HepG2 (cell line): ENCODE measurements around the gene TRERF1. TPM values are rescaled to one million over a fixed set of nuclear protein-coding genes. Genes with fewer than 3 reads are reported as not detected.
"Not testable (repeated sequence)": the region's sequence is repeated elsewhere in the genome, so short reads cannot be mapped to it uniquely, and the experiment has no call there.

Experiments used
- ATAC-seq: fragments of 200-7000 bp; cut with Tn5 transposase; 3 replicates; pipeline ENCODE4 v1.9.1; 2020; ENCODE audit warnings: mild to moderate bottlenecking, moderate library complexity
- BruUV-seq: library from RNA; stranded (reverse); fragments of 400-500 nt; replicated peaks from 2 replicates; lab custom pipeline; 2021; lab: Mats Ljungman, UMichigan
- CTCF ChIA-PET: fragments of 300-600 bp; formaldehyde crosslinking; extraction: SDS; loops from one replicate; lab custom pipeline; 2021; ENCODE audit warnings: low total read pairs, inconsistent platforms, low intra/inter-chr PET ratio; lab: Yijun Ruan, JAX
- POLR2A ChIA-PET: fragments of 350-600 bp; sonication (Branson Sonifier 250); formaldehyde crosslinking; loops from one replicate; lab custom pipeline; 2020; ENCODE audit warnings: antibody characterized with exemption, inconsistent platforms; lab: Yijun Ruan, JAX
- DNase-seq: peaks from one replicate; pipeline ENCODE4 v3.0.0-alpha.2; 2015; ENCODE audit warnings: low spot score
- FAIRE-seq: peaks from 3 replicates; lab custom pipeline; 2011; peaks lifted over from hg19 to GRCh38; lab: Jason Lieb, UNC
- H2AFZ ChIP-seq: one replicate; pipeline ENCODE4 v1.6.1; 2011; ENCODE audit warnings: low read length, inconsistent platforms
- H3K27ac ChIP-seq: fragments of 300-600 bp; 3 replicates; pipeline ENCODE4 v1.8.0; 2011; ENCODE audit warnings: mixed run types, mild to moderate bottlenecking, mixed read lengths, low read length, inconsistent platforms; ENCODE audit not compliant: insufficient read depth; ENCODE audit errors: extremely low read length
- H3K27me3 ChIP-seq, 2 experiments: fragments of 200-600 bp in 1 of 2; 2 replicates in 1 of 2; 3 replicates in 1 of 2; pipeline versions ENCODE4 v1.6.0 to v1.8.0; 2011; ENCODE audit warnings: low read length in 2 of 2, mild to moderate bottlenecking in 2 of 2, moderate library complexity in 2 of 2, inconsistent platforms in 1 of 2; ENCODE audit not compliant: insufficient read depth in 2 of 2, control insufficient read depth in 1 of 2
- H3K36me3 ChIP-seq, 2 experiments: fragments of 200-600 bp in 1 of 2; replicated peaks in 1 of 2; 2 replicates in 1 of 2; 3 replicates in 1 of 2; pipeline versions ENCODE4 v1.5.1 to v1.8.0; 2011; ENCODE audit warnings: low read length in 2 of 2, inconsistent platforms in 1 of 2; ENCODE audit not compliant: insufficient read depth in 2 of 2, control insufficient read depth in 1 of 2
- H3K4me1 ChIP-seq: 2 replicates; pipeline ENCODE4 v1.5.1; 2012; ENCODE audit warnings: low read length, inconsistent platforms; ENCODE audit not compliant: insufficient read depth
- H3K4me2 ChIP-seq: 2 replicates; pipeline ENCODE4 v1.6.0; 2011; ENCODE audit warnings: low read depth, low read length, inconsistent platforms
- H3K4me3 ChIP-seq, 3 experiments: fragments of 200-600 bp in 1 of 3; sonication (generic), shearing (Covaris generic) in 1 of 3; replicated peaks in 1 of 3; 2 replicates each; pipeline ENCODE4 v1.5.1; 2011 to 2016; ENCODE audit warnings: low read length in 3 of 3, inconsistent platforms in 2 of 3, low read depth in 2 of 3, mild to moderate bottlenecking in 2 of 3, control low read depth in 1 of 3, mixed read lengths in 1 of 3; ENCODE audit not compliant: insufficient read depth in 1 of 3
- H3K79me2 ChIP-seq: one replicate; pipeline ENCODE4 v1.6.1; 2011; ENCODE audit warnings: low read length, inconsistent platforms; ENCODE audit not compliant: insufficient read depth
- H3K9ac ChIP-seq: 2 replicates; pipeline ENCODE4 v1.6.0; 2011; ENCODE audit warnings: mild to moderate bottlenecking, low read depth, low read length, inconsistent platforms; ENCODE audit not compliant: insufficient read depth
- H3K9me3 ChIP-seq: 2 replicates; pipeline ENCODE4 v1.5.1; 2012; ENCODE audit warnings: mild to moderate bottlenecking, low read length
- H4K20me1 ChIP-seq: 2 replicates; pipeline ENCODE4 v1.6.0; 2011; ENCODE audit warnings: inconsistent platforms, mild to moderate bottlenecking, low read length, moderate library complexity; ENCODE audit not compliant: insufficient read depth
- JARID2 ChIP-seq: sonication (generic); formaldehyde crosslinking; IDR thresholded peaks from 2 replicates; pipeline ENCODE4 v1.8.1; 2023; ENCODE audit warnings: missing genetic modification reagents, inconsistent platforms; ENCODE audit not compliant: insufficient replicate concordance
- ZNF468 ChIP-seq: sonication (generic); formaldehyde crosslinking; IDR thresholded peaks from 2 replicates; pipeline ENCODE4 v1.8.0; 2022; ENCODE audit warnings: mild to moderate bottlenecking, moderate library complexity, missing genetic modification reagents
- whole genome bisulfite sequencing: methylation state at CpG from one replicate; pipeline ENCODE4 v1.1.6; 2017; ENCODE audit warnings: low lambda C conversion rate; 5-methylcytosine and 5-hydroxymethylcytosine counted together
- in situ Hi-C: cut with HindIII; loops from 2 replicates; pipeline ENCODE4 v1.10.0; 2017; ENCODE audit warnings: low pct_unique_long_range_greater_than_20kb; ENCODE audit not compliant: extremely low pct_ligation_motif_present
- intact Hi-C: fragments of 100-400 bp; cut with micrococcal nuclease; formaldehyde crosslinking; loops from one replicate; pipeline ENCODE4 v1.10.0; 2022; ENCODE audit not compliant: unreplicated experiment
- polyA plus RNA-seq, 8 experiments: library from polyadenylated mRNA; depleted of rRNA in 3 of 8; stranded (reverse) in 7 of 8; unstranded in 1 of 8; fragments of >200 nt; fragmentation: Illumina TruSeq in 4 of 8; extraction: Trizol in 4 of 8; gene quantifications; 2 replicates each; pipeline versions ENCODE4 v1.2.1 to v1.2.3, GENCODE V29; 2011 to 2016; ENCODE audit warnings: low read depth in 4 of 8, missing spikeins in 1 of 8, mixed read lengths in 1 of 8; ENCODE audit not compliant: insufficient read depth in 1 of 8
- total RNA-seq, 5 experiments: library from RNA; depleted of rRNA; stranded (reverse); fragments of >200 nt; fragmentation: Illumina TruSeq; extraction: Trizol; gene quantifications; 2 replicates each; pipeline ENCODE4 v1.2.3, GENCODE V29; 2016; ENCODE audit warnings: low read depth in 1 of 5

TRERF1 gene
- total and polyA plus RNA-seq, 2 of the 13 experiments (the other 11 are each of a cell fraction or from before 2014, with no cell fraction given) = 0.02 TPM; not detected in 1

- H3K27ac ChIP-seq = no peak overlapping the region
- H3K9me3 ChIP-seq = no peaks in the 10 kb centered on the region
- POLR2A ChIA-PET = no interaction called here
- no peak overlapping the region for H3K4me3 ChIP-seq
- WGBS = 6% methylated on average over 2 of the region's 2 CpGs
- H2AFZ ChIP-seq = no peak overlapping the region
- ATAC-seq = no peak
- intact Hi-C loops = no loop called here
- no peaks in the 10 kb centered on the region for H3K79me2 ChIP-seq
- no peaks in the 10 kb centered on the region for H4K20me1 ChIP-seq
- H3K4me1 ChIP-seq = no peaks in the 10 kb centered on the region
- no peak overlapping the region for H3K4me2 ChIP-seq
- TF ChIP-seq JARID2 = no peak
- no peak for TF ChIP-seq ZNF468
- TF ChIP-seq, all 625 proteins: peak for 0
- no peak overlapping the region for H3K9ac ChIP-seq
- no peak for DNase-seq
- CTCF ChIA-PET = no interaction called here
- no peak for FAIRE-seq
- in situ Hi-C loops = no loop called here
- no peaks in the 10 kb centered on the region for H3K36me3 ChIP-seq
- peaks cover 0 to 33% of the 10 kb centered on the region in 2 experiments; a peak in 2 of 5 replicates for H3K27me3 ChIP-seq
- no TSS peak for BruUV-seq
These were observed 125.5 kb downstream of the TRERF1 start for GRCh38 chr6:42326248-42326647.

- BruUV-seq, H3K4me1 ChIP-seq, intact Hi-C loops, CTCF ChIA-PET, H3K4me3 ChIP-seq, DNase-seq, in situ Hi-C loops, FAIRE-seq, H4K20me1 ChIP-seq, H3K36me3 ChIP-seq, H2AFZ ChIP-seq, H3K79me2 ChIP-seq, POLR2A ChIA-PET, H3K27ac ChIP-seq, ATAC-seq, H3K4me2 ChIP-seq, H3K9ac ChIP-seq, H3K9me3 ChIP-seq: not testable (repeated sequence)
- WGBS = 15% methylated on average over 5 of the region's 5 CpGs
- H3K27me3 ChIP-seq = peaks cover 0 to 31% of the 10 kb centered on the region in 2 experiments; a peak in 2 of 5 replicates
These were observed 126.9 kb downstream of the TRERF1 start for GRCh38 chr6:42324656-42325324.
